H1 (cell line): ENCODE measurements around the gene RIBC1.

ENCODE experiments used
- CEBPB ChIP-seq: IDR thresholded peaks from 2 replicates; pipeline ENCODE4 v1.6.1; 2012; ENCODE audit warnings: low read depth, low read length
- POLR2AphosphoS5 ChIP-seq: IDR thresholded peaks from 2 replicates; pipeline ENCODE4 v1.6.1; 2011; ENCODE audit warnings: low read depth, low read length
- RFX5 ChIP-seq: IDR thresholded peaks from 2 replicates; pipeline ENCODE4 v1.6.1; 2011; ENCODE audit warnings: low read depth, low read length, improper control_type of control experiment, borderline replicate concordance
- TF ChIP-seq, protein P1 (sequence below), 3 experiments: IDR thresholded peaks; 1 replicate in 2 of 3; 2 replicates in 1 of 3; pipeline versions ENCODE4 v1.5.1 to v1.6.1; 2011; ENCODE audit warnings: low read length in 3 of 3, mild to moderate bottlenecking in 3 of 3, inconsistent platforms in 2 of 3, low read depth in 1 of 3, moderate library complexity in 1 of 3; ENCODE audit not compliant: insufficient read depth in 1 of 3; ENCODE audit errors: control extremely low read depth in 1 of 3

- no peak for TF ChIP-seq POLR2AphosphoS5
- TF ChIP-seq, protein P1, sequence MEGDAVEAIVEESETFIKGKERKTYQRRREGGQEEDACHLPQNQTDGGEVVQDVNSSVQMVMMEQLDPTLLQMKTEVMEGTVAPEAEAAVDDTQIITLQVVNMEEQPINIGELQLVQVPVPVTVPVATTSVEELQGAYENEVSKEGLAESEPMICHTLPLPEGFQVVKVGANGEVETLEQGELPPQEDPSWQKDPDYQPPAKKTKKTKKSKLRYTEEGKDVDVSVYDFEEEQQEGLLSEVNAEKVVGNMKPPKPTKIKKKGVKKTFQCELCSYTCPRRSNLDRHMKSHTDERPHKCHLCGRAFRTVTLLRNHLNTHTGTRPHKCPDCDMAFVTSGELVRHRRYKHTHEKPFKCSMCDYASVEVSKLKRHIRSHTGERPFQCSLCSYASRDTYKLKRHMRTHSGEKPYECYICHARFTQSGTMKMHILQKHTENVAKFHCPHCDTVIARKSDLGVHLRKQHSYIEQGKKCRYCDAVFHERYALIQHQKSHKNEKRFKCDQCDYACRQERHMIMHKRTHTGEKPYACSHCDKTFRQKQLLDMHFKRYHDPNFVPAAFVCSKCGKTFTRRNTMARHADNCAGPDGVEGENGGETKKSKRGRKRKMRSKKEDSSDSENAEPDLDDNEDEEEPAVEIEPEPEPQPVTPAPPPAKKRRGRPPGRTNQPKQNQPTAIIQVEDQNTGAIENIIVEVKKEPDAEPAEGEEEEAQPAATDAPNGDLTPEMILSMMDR (IDR thresholded peaks at IDR 0.05; ENCODE audit: control extremely low read depth in 1 of 3, insufficient read depth in 1 of 3, low read depth in 1 of 3, low read length in 3 of 3): no peak
- TF ChIP-seq CEBPB: no peak
- TF ChIP-seq RFX5: no peak
These were observed 45.8 kb upstream of the RIBC1 start for GRCh38 chrX:53376888-53377287.
